Measurements from ENCODE around the gene LMOD1. TPM values are rescaled to one million over a fixed set of nuclear protein-coding genes. Genes with fewer than 3 reads are reported as not detected.
"Not testable (repeated sequence)": the region's sequence is repeated elsewhere in the genome, so short reads cannot be mapped to it uniquely, and the experiment has no call there.

Gene LMOD1
- total RNA-seq, 1 donor from 2014 or later: under 0.01 TPM

DNA sequence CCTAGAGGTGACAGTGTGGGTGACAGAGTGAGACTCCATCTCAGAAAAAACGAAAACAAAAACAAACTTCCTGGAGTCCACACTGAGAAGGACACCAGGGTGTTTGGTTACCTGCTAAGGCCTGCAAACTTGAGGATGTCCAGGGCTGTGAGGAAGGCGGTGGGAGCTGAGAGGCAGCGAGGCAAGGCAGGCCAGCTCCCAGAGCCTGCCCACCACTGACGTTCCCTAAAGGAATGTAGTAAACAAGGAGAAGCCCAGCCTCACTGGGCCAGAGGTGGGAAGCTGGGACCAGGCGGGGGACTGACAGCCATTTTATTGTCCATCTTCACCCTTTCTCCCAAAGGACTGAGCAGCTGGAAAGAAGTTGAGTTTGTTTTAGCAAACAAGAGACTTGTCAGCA lies 33.5 kb downstream of the LMOD1 start:
- DNase-seq: no peak

DNA sequence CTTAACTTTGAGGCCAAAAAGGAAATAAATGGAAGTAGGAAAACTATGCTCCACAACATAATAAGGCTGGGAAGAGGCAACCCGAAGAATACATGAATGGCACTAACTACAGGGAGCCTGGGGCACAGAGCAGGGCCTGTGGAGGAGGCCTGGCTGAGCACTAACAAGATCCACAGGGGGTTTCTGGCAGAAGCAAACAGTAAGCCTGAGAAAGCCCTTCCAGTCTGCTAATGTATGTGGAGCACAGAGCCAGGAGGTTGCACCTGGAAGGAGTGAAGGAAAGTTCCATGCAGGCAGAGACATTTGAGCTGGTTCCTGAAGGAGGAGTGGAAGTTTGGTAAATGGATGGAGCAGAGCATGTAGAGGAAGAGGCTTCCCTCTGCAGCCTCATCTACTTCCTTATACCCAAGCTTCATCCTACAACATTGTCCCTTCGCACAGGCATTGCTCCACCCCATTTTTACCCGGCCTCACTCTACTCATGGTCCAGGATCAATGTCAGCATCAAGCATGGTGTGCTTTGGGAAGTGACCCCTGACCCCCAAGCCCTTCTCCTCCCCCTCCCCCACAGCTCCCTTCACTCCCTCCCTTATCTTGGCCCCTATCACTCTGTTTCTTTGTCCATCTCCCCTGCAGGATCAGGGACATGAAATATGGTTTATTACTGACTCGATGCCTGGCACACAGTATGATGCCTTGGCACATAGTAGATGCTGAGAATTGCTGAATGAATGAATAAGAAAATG lies 34.3 kb downstream of the LMOD1 start:
- no peak for DNase-seq

DNA sequence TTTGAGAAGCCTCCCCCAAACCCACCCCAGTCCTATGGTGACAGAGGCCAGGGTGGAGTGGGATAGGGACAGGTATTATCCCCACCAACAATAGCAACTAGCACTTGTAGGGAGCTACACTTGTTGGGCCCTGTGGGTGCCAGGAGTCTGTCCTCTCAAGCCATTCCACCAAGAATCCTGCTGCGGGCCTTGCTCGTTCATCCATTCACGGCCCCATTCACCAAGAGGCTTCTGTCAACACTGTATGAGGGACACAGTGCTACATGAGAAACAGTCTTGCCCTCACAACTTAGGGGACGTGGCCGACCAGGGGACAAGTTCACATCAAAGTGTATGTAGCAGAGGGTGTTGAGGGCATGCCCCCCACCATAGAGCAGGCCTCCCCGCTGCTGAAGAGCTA lies 38.7 kb downstream of the LMOD1 start:
- no peak for DNase-seq

DNA sequence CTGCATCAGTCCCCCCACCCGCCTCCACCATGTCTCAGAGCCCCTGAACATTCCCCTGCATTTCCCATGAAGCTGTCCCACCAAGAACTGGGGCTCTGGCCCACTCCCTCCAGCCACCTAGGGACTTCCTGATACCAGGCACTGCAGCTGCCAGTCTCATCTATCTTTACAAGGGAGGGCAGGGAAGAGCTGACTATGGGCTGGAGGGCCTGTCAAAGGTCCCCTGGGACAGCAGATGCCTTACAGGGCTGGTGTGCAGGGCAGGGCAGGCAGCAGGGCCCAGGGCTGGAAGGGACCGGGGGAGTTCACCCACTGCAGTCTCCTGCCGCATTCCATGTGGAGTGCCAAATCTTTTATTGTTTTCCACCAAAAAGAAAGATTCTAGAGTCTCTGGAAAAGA lies 40.0 kb downstream of the LMOD1 start:
- no peak for DNase-seq

DNA sequence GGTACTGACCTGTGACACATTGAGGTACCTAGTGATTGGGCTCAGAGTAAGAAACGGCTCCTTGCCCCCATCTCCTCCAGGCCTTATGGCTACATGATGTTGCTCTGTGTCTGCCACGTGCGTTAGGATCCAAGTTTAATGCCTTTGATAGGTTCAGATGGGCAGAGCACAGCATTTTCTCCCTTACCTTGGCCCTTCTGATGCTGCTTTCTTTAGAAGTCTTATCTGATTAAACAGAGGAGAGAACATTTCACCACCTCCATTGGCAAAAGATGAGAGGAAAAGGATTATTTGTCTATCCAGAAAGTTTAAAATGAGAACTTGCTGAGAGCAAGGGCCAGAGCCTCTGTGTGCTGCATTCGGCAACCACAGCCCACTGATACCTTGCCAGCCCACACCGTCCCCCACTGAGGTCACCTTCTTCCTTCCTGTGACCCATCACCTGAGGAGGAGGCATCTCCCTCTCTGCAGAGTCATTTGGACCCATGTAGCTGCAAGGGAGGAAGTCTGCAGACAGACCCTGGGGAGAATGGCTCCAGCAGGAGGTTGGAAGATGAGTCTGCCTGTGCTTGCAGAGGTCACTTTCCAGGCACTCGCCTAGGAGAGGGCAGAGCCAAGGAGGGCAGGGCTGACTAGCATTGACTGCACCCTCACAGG lies 41.0 kb downstream of the LMOD1 start:
- no peak for DNase-seq

DNA sequence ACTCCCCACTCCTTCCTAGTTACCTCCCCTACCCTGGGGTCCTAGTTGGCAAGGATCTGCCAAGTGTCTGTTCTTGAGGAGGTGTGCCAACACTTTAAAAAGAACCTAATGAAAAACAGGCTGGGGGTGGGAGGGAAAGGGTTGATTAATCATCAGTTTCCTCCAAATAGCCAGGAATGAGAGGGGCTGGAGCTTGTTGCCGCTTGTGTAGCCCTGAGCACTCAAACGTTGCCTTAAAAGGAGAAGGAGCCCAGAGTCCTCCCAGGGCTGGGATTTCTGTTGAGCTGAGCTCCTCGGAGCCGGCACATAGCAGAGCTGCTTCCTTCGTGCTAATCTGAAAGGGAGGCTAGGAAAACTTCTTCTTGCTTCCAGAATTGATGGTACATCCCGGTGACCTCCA lies 41.8 kb downstream of the LMOD1 start:
- DNase-seq: peak; percentile 93

DNA sequence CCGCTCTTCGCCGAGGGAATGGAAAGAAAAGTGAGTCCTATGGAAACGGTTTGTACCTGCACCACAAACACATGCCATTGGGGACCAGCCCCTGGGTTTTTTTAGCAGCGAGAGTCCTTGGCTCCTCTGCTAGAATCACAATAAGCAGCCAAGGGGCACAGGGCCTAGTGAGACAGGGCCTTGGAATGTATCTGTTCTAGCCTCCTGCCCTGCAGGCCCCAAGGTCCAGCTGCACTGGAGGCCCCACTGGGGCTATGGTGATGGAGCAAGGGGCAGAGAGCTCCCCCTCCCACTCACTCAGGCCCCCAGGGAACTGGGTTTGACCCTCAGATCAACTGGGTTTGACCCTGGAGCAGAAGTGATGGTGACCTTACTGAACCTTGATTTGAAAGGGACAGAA lies 43.2 kb downstream of the LMOD1 start:
- DNase-seq: no peak

DNA sequence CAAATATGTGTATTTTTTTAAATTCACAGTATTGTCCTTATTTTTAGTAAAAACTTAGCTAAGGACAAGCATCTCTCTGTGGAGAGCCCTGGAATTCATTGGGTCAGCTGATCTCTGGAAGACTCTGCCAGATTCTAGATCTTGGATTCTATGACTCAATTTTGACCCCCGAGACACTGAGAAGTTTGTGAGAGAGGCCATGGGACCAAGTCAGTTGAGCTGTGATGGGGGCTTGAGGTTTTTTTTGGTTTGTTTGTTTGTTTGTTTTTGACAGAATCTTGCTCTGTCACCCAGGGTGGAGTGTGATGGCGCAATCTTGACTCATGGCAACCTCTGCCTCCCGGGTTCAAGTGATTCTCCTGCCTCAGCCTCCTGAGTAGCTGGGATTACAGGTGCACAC lies 44.1 kb downstream of the LMOD1 start:
- DNase-seq: no peak

DNA sequence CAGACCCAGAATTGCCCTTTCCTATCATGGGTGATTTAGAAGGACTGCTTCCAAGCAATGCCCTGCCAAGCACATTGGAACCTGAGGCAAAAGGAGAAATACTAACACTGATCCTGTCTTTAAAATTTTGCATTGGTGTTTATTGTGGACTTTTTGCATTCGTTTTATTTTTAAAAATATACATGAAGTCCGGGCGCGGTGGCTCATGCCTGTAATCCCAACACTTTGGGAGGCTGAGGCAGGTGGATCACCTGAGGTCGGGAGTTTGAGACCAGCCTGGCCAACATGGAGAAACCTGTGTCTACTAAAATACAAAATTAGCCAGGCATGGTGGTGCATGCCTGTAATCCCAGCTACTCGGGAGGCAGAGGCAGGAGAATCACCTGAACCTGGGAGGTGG lies 45.3 kb downstream of the LMOD1 start:
- not testable (repeated sequence) for DNase-seq

DNA sequence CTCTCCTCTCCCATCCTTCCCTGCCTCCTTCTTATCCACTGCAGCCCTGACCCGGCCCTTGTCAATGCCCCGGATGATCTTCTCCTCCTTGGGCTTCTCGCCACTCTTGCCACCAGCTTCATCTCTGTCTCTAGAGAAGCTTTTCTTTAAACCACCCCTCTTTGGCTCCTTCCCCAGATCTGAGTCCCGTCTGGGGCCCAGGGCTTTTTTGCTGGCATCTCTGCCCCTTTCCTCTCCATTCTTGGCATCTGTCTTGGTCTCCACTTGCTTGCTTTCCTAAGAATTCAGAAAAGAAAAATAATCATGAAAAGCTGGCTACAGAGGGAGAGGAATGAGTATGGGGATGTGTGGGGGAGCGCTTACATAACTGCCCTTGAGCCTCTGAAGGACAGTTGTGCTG lies 45.9 kb downstream of the LMOD1 start:
- DNase-seq: no peak

DNA sequence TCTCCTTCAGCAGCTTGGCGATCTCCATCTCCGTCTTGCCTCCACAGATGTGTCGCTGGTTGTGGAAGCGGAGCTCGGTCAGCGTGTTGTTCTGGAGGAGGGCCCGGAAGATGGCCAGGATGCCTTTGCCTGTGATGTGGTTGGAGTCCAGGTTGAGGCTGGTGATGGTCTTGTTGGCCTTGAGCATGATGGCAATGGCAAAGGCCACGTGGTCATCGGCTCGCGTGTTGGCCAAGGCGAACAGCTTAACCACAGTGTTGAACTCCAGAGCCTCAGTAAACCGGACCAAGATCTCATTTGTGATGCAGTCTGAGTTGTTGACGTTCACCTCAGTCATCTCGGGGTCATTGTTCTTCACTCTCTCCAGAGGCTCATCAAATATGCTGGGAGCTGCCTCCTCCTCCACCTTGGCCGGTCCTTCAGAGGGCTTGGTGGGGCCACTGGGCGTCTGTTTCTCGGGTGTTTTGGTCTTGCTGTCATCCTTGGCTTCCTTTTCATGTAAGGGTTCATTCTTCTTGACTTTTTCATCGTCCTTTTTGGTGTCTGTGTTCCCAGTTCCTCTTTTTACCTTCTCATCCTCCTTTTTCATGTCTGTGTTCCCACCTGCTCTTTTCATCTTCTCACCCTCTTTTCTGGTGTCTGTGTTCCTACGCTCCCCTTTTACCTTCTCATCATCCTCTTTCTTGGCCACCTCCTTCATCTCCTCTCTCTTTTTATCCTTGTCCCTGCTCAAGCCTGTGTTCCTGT lies 46.5 kb downstream of the LMOD1 start:
- no peak for DNase-seq

DNA sequence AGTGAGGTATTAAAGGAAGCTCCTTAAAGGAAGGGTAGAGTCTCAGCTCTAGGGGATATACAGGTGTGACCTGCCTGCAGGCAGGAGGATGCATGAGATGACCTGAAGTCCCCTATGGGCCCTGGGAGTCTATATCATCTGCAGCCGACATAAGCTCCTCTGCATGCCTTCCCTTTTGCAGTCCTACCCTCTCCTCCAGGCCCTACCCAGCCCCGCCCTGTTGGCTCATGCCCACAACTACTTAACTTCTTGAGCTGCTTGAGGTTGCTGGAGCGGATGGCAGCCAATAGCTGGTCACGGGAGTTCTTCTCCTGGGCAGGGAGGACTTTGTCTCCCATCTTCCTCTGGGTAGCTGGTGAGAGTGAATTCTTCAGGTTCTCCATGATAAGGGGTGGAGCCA lies 47.4 kb downstream of the LMOD1 start:
- no peak for DNase-seq

DNA sequence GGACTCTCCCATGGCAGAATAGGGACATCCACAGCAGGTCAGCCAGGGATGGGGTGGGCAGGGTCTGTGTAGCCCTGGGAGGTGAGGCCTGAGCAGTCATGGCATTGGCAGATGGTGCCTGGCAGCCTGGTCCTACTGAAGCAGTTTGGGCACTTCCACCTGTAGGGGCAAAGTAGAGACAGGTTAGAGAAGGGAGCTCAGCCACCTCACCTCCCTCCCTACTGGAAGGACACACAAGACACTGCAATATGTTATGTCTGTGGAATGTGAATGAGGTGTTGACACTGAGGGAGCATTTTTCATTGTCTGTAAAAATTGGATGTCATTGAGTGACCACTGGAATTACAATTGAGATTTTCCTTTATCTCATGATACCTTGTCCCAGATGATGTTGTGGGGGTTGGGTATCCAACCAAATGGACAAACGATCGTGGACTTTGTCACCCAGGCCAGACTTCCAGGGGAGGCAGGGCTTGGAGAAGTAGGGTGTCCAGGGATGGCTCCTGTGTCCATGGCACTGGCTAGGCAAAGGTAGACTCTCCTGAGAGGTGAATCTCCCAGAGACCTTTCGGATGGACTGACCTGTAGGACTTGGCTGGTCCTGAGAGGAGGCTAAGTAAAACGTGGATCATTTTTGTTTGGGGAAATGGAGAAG lies 48.0 kb downstream of the LMOD1 start:
- no peak for DNase-seq

DNA sequence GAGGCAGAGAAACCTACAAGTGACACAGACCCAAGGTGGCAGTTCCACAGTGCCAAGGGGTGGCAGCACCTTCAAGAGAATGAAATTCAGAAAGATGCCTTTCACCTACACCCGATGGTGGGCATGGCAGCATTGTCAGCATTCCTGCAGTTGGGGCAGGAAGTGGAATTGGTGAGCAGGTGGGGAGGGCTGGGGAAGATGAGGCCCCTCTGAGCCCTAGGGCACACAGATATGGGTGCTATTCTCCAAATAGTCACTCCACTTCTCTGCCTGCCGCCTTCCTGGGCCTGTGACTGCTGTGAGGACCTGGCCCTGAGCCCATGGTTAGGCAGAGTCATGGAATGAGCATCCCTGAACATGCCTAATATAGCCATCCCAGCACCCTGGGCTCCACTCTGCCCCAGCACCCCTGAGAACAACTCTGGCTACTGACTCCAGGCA lies 49.4 kb downstream of the LMOD1 start:
- DNase-seq: peak; percentile 45

DNA sequence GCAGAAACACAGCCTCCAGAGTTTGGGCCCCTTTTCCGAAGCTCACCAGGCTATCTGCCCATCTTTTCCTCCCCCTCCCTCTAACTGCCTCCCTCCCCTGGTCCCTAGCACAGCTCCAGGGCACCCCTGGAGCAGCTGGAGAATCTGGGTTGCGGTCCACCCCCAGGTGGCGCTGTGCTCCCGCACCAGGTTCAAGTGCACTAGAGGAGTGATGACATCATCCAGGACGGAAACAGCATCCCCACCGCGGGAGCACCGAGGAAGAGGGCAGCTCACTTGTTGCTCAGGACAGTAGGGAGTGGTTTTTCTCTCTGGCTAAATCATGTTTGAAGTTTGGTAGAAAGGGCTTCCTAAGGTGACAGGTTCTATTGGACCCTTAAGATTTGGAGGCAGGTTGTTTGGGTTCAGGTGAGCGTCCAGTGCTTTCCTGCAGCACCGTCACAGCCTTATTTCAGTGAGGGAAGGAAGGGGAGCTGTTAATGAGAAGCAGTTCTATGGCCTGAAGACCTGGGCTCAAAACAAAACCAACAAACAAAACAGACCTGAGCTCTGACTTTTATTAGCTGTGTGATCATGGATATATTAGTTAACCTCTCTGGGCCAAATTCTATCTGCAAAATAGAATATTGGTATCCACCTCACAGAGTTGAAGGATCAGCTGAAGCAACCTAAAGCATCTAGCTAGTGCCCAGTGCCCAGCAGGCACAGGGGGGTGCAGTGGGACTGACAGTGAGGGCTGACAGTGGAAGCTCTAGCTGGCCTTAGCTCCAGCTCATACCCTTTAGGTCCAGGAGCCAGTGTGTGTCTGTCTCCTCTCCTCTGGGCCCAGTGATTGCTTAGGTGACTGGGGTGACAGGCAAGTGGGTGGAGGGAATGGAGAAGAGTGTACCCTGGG lies 50.2 kb downstream of the LMOD1 start:
- peak; percentile 96 for DNase-seq

DNA sequence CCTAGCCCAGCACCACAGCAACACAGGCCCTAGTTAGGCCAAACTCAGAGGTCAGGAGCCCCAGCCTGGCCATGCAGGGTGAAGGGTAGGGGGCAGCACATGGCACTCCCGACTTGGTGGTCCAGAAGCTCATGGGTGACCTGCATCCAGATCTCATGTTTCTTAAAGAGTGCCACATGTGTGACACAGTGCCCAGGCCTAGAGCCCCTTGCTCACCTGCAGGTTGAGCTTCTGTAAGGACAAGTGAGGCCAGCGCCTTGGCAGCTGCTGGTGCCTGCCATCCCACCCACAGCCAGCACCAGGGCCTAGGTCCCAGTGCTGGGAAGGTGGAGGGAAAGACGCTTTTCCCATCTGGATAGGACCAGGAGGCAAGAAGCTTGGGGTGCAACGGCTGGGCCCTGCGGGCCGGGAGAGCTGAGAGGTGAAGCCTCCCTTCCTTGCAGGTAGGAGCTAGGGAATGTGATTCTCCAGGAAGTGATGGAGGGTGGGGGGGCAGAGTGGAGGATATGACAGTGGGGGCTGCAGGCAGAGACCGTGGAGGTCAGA lies 51.2 kb downstream of the LMOD1 start:
- no peak for DNase-seq

DNA sequence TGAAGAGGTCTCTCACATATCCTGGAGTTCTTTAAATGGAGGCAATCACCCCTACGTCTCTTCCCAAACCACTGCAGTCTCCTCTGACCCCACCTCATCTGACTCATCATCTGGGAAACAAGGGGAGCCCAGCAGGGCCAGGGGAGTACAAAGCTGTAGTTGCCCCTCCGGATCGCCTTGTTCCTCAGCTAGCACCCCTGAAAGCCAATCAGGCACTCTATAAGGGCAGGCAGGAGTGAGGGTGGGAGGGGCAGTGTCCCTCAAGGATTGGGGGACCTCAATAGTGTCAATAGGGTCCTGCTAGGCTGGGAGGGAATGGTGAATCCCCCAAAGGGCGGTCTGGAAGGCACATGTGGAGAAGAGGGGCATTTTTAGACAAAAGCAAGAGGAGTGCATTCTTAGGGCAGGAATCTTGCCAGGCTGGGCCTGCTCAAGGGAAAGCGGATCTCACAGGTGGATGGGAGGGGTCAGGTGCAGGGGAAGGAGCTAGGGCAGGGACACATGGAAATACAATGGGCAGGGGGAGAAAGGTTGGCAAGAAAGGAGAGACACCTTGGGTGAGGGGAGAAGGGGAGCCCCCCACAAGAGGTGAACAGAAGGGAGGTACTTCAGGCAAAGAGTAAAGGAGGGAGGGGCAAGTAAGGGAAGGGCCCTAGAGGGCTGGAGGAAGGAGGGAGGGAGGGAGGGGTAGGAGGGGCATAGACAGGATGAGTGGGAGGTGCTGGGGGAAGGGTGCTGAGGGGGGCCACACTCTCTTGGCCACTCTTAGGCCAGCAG lies 51.8 kb downstream of the LMOD1 start:
- no peak for DNase-seq

DNA sequence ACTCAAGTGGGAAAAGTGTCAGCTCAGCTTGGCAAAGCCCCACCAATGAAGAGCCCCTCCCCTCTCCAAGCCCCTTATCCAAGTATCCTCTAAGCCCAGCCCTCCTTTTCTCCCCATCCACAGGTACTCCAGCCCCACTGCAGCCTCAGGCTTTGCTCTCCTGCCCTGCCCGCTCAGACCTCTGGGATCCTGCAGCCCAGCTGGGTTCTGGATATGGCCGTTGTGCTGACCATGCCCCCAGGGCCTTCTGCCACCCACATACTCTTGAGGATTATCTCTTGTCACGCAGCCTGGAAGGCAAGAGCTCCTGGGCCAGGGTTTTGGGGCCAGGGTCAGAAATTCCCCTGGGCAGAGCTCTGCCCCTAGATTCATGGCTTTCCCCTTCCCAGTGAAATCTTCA lies 52.9 kb downstream of the LMOD1 start:
- DNase-seq: no peak

DNA sequence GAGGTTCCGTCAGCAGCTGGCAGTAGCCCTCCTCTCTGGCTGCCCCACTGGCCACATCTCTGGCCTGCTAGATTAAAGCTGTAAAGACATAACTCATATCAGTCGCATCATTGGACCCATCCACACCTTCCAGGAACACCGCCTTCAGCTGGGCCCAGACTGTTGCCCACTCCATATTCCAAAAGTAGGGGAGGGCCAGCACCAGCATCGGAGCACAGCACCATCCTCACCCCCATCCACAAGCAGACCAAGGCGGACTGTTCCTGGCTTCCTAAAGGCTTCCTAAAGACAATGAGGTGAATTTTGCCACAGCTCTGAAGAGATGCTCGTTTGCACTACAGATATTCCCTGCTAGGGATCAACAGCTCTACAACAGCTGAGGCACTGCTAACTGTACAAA lies 54.1 kb downstream of the LMOD1 start:
- DNase-seq: no peak

DNA sequence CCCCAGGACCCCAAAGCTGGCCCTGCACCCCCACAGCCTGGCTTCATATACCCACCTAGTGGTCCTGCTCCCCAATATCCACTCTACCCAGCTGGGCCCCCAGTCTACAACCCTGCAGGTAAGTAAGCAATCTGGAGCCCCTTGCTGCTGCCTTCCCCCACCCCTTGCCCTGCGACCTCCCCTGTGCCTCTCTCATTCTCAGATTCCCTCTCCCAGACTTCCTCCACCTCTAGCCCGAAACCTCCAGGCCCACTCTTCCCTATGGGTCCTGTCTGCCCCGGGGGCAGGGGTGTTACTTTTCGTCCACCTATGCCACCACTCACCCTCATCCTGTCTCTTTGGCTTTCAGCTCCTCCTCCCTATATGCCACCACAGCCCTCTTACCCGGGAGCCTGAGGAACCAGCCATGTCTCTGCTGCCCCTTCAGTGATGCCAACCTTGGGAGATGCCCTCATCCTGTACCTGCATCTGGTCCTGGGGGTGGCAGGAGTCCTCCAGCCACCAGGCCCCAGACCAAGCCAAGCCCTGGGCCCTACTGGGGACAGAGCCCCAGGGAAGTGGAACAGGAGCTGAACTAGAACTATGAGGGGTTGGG lies 54.8 kb downstream of the LMOD1 start:
- no peak for DNase-seq
